Lower leg skin (tissue), 3 donors: ENCODE results near the gene HBM.
"Not testable (repeated sequence)": the region's sequence is repeated elsewhere in the genome, so short reads cannot be mapped to it uniquely, and the experiment has no call there.

Experiments
- POLR2A ChIP-seq, 2 donors: fragments of 450-650 bp; IDR thresholded peaks; one replicate each; pipeline ENCODE4 v1.6.1; 2016 to 2017; ENCODE audit warnings: antibody characterized with exemption in 2 of 2, mild to moderate bottlenecking in 1 of 2, moderate library complexity in 1 of 2
- TF ChIP-seq, protein P1 (sequence below), 3 donors: fragments of 450-650 bp; IDR thresholded peaks; one replicate each; pipeline ENCODE4 v1.5.1; 2016; ENCODE audit warnings: antibody characterized with exemption in 3 of 3, mild to moderate bottlenecking in 3 of 3, moderate library complexity in 2 of 3

DNA sequence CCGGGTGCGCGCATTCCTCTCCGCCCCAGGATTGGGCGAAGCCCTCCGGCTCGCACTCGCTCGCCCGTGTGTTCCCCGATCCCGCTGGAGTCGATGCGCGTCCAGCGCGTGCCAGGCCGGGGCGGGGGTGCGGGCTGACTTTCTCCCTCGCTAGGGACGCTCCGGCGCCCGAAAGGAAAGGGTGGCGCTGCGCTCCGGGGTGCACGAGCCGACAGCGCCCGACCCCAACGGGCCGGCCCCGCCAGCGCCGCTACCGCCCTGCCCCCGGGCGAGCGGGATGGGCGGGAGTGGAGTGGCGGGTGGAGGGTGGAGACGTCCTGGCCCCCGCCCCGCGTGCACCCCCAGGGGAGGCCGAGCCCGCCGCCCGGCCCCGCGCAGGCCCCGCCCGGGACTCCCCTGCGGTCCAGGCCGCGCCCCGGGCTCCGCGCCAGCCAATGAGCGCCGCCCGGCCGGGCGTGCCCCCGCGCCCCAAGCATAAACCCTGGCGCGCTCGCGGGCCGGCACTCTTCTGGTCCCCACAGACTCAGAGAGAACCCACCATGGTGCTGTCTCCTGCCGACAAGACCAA is 6.7 kb downstream of the HBM start, which contains the start of gene HBA2:
- TF ChIP-seq, protein P1, sequence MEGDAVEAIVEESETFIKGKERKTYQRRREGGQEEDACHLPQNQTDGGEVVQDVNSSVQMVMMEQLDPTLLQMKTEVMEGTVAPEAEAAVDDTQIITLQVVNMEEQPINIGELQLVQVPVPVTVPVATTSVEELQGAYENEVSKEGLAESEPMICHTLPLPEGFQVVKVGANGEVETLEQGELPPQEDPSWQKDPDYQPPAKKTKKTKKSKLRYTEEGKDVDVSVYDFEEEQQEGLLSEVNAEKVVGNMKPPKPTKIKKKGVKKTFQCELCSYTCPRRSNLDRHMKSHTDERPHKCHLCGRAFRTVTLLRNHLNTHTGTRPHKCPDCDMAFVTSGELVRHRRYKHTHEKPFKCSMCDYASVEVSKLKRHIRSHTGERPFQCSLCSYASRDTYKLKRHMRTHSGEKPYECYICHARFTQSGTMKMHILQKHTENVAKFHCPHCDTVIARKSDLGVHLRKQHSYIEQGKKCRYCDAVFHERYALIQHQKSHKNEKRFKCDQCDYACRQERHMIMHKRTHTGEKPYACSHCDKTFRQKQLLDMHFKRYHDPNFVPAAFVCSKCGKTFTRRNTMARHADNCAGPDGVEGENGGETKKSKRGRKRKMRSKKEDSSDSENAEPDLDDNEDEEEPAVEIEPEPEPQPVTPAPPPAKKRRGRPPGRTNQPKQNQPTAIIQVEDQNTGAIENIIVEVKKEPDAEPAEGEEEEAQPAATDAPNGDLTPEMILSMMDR (IDR thresholded peaks at IDR 0.05), result not testable (repeated sequence)
- TF ChIP-seq POLR2A (IDR thresholded peaks at IDR 0.05), result not testable (repeated sequence)
